Esophagus muscularis mucosa (tissue), 4 donors: Measurements from ENCODE around the gene TMEM123. TPM values are rescaled to one million over a fixed set of nuclear protein-coding genes. Genes with fewer than 3 reads are reported as not detected.

Experiments
- DNase-seq: peaks from one replicate; pipeline ENCODE4 v3.0.0-alpha.2; 2017; ENCODE audit errors: extremely low spot score
- H3K27ac ChIP-seq, 4 donors: fragments of 200-600 bp; sonication (generic); replicated peaks in 1 of 4; 1 replicate in 3 of 4; 2 replicates in 1 of 4; pipeline ENCODE4 v1.5.1; 2016 to 2019; ENCODE audit warnings: mild to moderate bottlenecking in 1 of 4
- H3K27me3 ChIP-seq, 4 donors: fragments of 200-600 bp; sonication (generic); one replicate each; pipeline versions ENCODE4 v1.5.1 to v1.6.0; 2016 to 2019
- H3K36me3 ChIP-seq, 4 donors: fragments of 200-600 bp; sonication (generic); one replicate each; pipeline ENCODE4 v1.5.1; 2016 to 2019
- H3K4me1 ChIP-seq, 4 donors: fragments of 200-600 bp; sonication (generic); one replicate each; pipeline ENCODE4 v1.5.1; 2016 to 2019
- H3K4me3 ChIP-seq, 4 donors: fragments of 200-600 bp; sonication (generic); 1 replicate in 2 of 4; 2 replicates in 2 of 4; pipeline ENCODE4 v1.5.1; 2016 to 2019; ENCODE audit warnings: mild to moderate bottlenecking in 4 of 4, moderate library complexity in 1 of 4
- H3K9me3 ChIP-seq, 4 donors: fragments of 200-600 bp; sonication (generic); 1 replicate in 3 of 4; 2 replicates in 1 of 4; pipeline ENCODE4 v1.5.1; 2016 to 2019
- EP300 ChIP-seq: sonication (generic); formaldehyde crosslinking; IDR thresholded peaks from one replicate; pipeline ENCODE4 v1.6.1; 2017; ENCODE audit warnings: antibody characterized with exemption
- POLR2A ChIP-seq: fragments of 450-650 bp; IDR thresholded peaks from one replicate; pipeline ENCODE4 v1.6.1; 2017; ENCODE audit warnings: antibody characterized with exemption, moderate library complexity, mild to moderate bottlenecking, low read depth
- POLR2AphosphoS5 ChIP-seq, 2 donors: sonication (generic); formaldehyde crosslinking; IDR thresholded peaks; one replicate each; pipeline ENCODE4 v1.6.1; 2017; ENCODE audit warnings: antibody characterized with exemption in 2 of 2
- WGBS: methylation state at CpG from one replicate; pipeline ENCODE4 v1.1.5; 2018; 5-methylcytosine and 5-hydroxymethylcytosine counted together
- intact Hi-C: fragments of 100-400 bp; cut with DNase I; formaldehyde crosslinking; loops from one replicate; pipeline ENCODE4 v1.15.1; 2023
- total RNA-seq, 4 donors: library from RNA; depleted of rRNA; stranded (reverse); fragments of >200 nt; gene quantifications; one replicate each; pipeline versions ENCODE4 v1.1.0 to v1.2.1, GENCODE V29; 2016
- TF ChIP-seq, protein P1 (sequence below), 3 experiments: fragments of 200-600 bp in 2 of 3; fragments of 450-650 bp in 1 of 3; sonication (generic) in 2 of 3; IDR thresholded peaks; one replicate each; pipeline ENCODE4 v1.5.1; 2017 to 2019; ENCODE audit warnings: antibody characterized with exemption in 3 of 3, mild to moderate bottlenecking in 2 of 3, moderate library complexity in 1 of 3

Gene TMEM123
- total RNA-seq, 4 donors from 2014 or later, result 82.7 to 116 (median 88.8) TPM

DNA sequence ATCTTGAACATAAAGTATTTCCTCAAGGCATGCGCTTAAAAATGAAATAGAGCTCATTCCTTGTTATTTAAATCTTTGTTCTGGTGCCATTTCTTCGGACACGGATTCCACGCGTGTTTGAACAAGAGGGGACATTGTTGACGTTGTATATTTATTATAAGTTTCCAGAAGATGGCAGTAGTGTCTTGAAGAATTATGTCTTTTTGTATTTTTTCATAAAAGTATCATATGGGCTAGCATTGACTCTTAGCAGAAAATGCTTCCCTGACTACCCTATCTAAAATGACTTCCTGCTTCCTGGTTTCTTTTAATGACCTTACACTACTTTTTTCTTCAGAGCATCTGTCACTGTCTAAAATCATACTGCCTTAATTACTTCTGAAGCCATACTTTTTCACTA, 85.2 kb downstream of the TMEM123 start:
- DNase-seq, result no peak
- intact Hi-C loops, result no loop called here
- peaks cover 0 to 14% (median 2%) of the 10 kb centered on the region in 4 donors for H3K4me1 ChIP-seq
- no peaks in the 10 kb centered on the region for H3K9me3 ChIP-seq
- H3K4me3 ChIP-seq, result no peak overlapping the region
- peaks cover 36 to 63% (median 53%) of the 10 kb centered on the region in 4 donors for H3K36me3 ChIP-seq
- TF ChIP-seq, protein P1, sequence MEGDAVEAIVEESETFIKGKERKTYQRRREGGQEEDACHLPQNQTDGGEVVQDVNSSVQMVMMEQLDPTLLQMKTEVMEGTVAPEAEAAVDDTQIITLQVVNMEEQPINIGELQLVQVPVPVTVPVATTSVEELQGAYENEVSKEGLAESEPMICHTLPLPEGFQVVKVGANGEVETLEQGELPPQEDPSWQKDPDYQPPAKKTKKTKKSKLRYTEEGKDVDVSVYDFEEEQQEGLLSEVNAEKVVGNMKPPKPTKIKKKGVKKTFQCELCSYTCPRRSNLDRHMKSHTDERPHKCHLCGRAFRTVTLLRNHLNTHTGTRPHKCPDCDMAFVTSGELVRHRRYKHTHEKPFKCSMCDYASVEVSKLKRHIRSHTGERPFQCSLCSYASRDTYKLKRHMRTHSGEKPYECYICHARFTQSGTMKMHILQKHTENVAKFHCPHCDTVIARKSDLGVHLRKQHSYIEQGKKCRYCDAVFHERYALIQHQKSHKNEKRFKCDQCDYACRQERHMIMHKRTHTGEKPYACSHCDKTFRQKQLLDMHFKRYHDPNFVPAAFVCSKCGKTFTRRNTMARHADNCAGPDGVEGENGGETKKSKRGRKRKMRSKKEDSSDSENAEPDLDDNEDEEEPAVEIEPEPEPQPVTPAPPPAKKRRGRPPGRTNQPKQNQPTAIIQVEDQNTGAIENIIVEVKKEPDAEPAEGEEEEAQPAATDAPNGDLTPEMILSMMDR (IDR thresholded peaks at IDR 0.05), result no peak
- no peak for TF ChIP-seq POLR2AphosphoS5 (IDR thresholded peaks at IDR 0.05)
- H3K27ac ChIP-seq, result no peak overlapping the region
- H3K27me3 ChIP-seq, result no peaks in the 10 kb centered on the region
- WGBS, result 56% methylated on average over 6 of the region's 6 CpGs

DNA sequence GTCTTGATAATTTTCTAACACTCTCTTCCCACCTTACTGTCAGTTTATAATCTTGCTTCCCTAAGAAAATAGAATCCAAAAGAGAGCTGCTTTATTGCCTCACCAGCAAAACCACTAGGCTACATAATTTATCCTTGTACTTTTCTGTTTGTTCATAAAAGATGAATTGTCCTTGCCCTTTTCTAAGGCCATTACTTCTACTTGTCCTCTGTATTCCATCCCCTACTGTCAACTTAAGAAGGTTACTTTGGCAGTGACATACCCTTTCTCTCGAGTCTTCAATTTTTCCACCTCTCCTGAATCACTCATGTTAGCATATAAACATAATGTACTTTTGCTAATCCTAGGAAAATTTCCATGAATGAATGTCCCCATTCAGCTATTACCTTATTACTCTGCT, 87.6 kb downstream of the TMEM123 start:
- intact Hi-C loops, result no loop called here
- 43% methylated on average over 1 of the region's 1 CpG for WGBS
- no peaks in the 10 kb centered on the region for H3K27me3 ChIP-seq
- H3K9me3 ChIP-seq, result peaks cover 0 to 3% (median under 1%) of the 10 kb centered on the region in 4 donors
- TF ChIP-seq EP300, result no peak
- TF ChIP-seq, protein P1 (IDR thresholded peaks at IDR 0.05), result no peak
- no peak for TF ChIP-seq POLR2A
- no peak for TF ChIP-seq POLR2AphosphoS5 (IDR thresholded peaks at IDR 0.05)
- DNase-seq, result no peak
- peaks cover 46 to 83% (median 70%) of the 10 kb centered on the region in 4 donors for H3K36me3 ChIP-seq
- H3K4me3 ChIP-seq, result no peak overlapping the region
- H3K4me1 ChIP-seq, result peaks cover 0 to 23% (median 7%) of the 10 kb centered on the region in 4 donors
- no peak overlapping the region for H3K27ac ChIP-seq

DNA sequence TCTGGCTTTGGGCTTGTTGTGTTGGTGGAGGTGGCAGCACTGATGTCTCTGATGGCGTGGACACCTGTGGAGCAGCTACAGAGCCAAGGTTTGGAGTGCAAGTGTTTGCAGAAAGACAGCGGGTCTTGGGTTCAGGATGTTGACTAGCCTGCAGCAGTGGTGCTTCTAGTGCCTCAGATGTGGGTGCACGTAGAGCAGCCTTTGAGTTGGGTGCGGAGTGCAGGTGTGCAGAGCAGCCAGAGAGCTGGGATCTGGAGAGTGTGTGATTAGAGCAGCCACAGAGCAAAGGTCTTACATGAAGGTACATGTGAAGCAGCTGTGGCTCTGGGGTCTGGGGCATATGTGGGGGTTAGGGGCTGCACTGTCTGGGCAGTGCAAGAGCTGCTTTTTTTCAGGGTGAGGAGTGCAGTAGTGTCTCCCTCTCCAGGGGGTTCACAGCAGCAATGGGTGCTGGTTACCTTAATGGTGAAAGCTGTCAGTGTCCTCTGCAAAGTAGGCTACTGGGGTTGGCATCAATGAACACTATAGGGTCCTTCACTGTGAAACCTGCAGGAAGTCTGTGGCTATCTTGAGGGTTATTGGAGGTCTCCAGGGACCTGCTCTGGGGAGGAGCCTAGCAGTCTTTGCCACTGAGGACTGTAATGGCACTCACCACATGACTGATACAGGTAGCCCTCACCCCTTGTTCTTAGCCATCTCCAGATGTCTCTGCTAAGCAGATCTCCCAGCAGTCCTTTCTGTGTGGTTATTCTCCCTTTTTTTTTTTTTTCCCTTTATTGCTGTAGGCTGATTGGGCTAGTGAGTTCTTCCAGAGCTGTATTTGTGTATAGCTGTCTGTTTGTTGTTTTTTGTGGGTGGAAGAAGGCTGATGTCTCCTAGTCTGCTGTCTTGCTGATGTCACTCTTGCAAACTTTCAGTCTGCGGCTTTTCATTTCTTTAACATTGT, 91.2 kb downstream of the TMEM123 start:
- peaks cover 0 to 10% (median 5%) of the 10 kb centered on the region in 4 donors for H3K9me3 ChIP-seq
- DNase-seq, result no peak
- H3K27ac ChIP-seq, result no peak overlapping the region
- no peak overlapping the region for H3K4me3 ChIP-seq
- TF ChIP-seq POLR2A, result no peak
- no peak for TF ChIP-seq EP300
- TF ChIP-seq, protein P1 (IDR thresholded peaks at IDR 0.05), result no peak
- TF ChIP-seq POLR2AphosphoS5 (IDR thresholded peaks at IDR 0.05), result no peak
- H3K36me3 ChIP-seq, result peaks cover 40 to 74% (median 59%) of the 10 kb centered on the region in 4 donors
- WGBS, result 97% methylated on average over 5 of the region's 5 CpGs
- no peaks in the 10 kb centered on the region for H3K27me3 ChIP-seq
- H3K4me1 ChIP-seq, result peaks cover 0 to 33% (median 5%) of the 10 kb centered on the region in 4 donors
- intact Hi-C loops, result no loop called here

DNA sequence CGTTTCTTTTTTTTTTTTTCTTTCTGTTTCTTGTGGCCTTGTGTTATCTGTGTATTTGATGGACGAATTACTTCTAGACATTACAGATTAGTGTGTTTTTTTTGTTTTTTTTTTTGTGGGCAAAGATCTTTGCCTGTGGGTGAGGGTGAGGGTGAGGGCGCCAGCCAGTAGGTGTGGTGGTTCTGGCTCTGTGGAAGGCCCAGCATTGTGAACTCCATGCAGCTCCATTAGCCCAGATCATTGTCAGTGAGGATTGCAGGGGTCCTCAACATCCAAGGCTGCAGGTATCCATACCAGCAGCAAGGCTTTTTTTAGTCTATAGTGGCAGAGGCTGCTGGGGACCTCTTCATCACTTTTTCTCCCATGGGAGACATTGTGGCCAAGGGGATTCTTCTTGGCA, 91.9 kb downstream of the TMEM123 start:
- no peak overlapping the region for H3K4me3 ChIP-seq
- intact Hi-C loops, result no loop called here
- H3K27me3 ChIP-seq, result no peaks in the 10 kb centered on the region
- no peak for DNase-seq
- H3K27ac ChIP-seq, result no peak overlapping the region
- TF ChIP-seq POLR2A (no peak), EP300 (no peak), POLR2AphosphoS5 (IDR thresholded peaks at IDR 0.05) (no peak)
- TF ChIP-seq, protein P1 (IDR thresholded peaks at IDR 0.05), result no peak
- peaks cover 0 to 35% (median 5%) of the 10 kb centered on the region in 4 donors for H3K4me1 ChIP-seq
- WGBS, result 89% methylated on average over 3 of the region's 3 CpGs
- peaks cover 33 to 70% (median 53%) of the 10 kb centered on the region in 4 donors for H3K36me3 ChIP-seq
- H3K9me3 ChIP-seq, result peaks cover 0 to 10% (median 5%) of the 10 kb centered on the region in 4 donors
